ENCODE data around the gene CREB1.
"Not testable (repeated sequence)": the region's sequence is repeated elsewhere in the genome, so short reads cannot be mapped to it uniquely, and the experiment has no call there.

Gene CREB1

DNA sequence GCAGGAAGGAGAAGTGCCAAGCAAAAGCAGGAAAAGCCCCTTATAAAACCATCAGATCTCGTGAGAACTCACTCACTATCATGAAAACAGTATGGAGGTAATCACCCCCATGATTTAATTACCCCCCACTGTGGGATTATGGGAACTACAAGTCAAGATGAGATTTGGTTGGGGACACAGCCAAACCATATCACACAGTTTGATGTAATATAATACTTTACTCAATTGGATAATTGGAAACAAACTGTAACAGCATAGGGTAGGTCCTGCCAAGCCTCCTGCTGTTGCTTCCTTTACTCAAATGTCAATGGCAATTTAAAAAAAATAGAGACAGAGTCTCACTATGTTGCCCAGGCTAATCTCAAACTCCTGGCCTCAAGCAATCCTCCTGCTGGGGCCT lies 110.9 kb downstream of the CREB1 start:
- TF ChIP-seq, protein P1, sequence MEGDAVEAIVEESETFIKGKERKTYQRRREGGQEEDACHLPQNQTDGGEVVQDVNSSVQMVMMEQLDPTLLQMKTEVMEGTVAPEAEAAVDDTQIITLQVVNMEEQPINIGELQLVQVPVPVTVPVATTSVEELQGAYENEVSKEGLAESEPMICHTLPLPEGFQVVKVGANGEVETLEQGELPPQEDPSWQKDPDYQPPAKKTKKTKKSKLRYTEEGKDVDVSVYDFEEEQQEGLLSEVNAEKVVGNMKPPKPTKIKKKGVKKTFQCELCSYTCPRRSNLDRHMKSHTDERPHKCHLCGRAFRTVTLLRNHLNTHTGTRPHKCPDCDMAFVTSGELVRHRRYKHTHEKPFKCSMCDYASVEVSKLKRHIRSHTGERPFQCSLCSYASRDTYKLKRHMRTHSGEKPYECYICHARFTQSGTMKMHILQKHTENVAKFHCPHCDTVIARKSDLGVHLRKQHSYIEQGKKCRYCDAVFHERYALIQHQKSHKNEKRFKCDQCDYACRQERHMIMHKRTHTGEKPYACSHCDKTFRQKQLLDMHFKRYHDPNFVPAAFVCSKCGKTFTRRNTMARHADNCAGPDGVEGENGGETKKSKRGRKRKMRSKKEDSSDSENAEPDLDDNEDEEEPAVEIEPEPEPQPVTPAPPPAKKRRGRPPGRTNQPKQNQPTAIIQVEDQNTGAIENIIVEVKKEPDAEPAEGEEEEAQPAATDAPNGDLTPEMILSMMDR (IDR thresholded peaks at IDR 0.05; ENCODE audit: unreplicated experiment in 3 of 3) = no peak
- Mint-ChIP-seq H3K4me1 (no peaks in the 10 kb centered on the region), H3K36me3 (ENCODE audit: low read depth) (no peaks in the 10 kb centered on the region), H3K27me3 (ENCODE audit: low read depth) (no peaks in the 10 kb centered on the region), H3K27ac (no peak overlapping the region), H3K9me3 (peaks cover 8% of the 10 kb centered on the region), H3K4me3 (no peak overlapping the region)

DNA sequence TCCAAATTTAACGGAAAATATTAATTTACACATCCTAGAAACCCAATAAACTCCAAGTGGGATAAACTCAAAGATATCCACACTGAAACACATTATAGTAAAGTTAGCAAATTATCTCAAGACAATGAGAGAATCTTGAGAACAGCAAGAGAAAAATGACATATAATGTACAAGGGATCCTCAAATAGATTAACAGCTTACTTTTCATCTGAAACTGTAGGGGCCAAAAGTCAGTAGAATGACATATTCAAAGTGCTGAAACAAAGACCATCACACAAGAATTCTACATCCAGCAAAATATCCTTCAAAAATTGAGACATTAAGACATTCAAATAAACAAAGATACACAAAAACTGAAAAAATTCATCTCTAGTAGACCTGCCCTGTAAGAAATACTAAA lies 114.1 kb downstream of the CREB1 start:
- Mint-ChIP-seq H3K27me3 (ENCODE audit: low read depth) (no peaks in the 10 kb centered on the region), H3K27ac (no peak overlapping the region), H3K9me3 (peaks cover 8% of the 10 kb centered on the region), H3K4me3 (no peak overlapping the region), H3K4me1 (no peaks in the 10 kb centered on the region), H3K36me3 (ENCODE audit: low read depth) (no peaks in the 10 kb centered on the region)
- TF ChIP-seq, protein P1 (IDR thresholded peaks at IDR 0.05; ENCODE audit: unreplicated experiment in 3 of 3) = no peak

DNA sequence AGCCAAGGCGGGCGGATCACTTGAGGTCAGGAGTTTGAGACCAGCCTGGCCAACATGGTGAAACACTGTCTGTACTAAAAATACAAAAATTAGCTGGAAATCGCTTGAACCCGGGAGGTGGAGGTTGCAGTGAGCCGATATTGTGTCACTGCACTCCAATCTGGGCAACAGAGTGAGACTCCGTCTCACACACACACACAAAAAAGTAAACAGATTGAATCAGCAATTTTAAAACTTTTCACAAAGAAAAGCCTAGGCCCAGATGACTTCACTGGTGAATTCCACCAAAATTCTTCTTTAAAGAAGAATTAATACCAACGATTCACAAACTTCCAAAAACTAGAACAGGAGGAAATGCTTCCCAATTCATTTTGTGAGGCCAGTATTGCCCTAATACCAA lies 116.8 kb downstream of the CREB1 start:
- not testable (repeated sequence) for H3K27me3 Mint-ChIP-seq (ENCODE audit: low read depth); H3K36me3 Mint-ChIP-seq (ENCODE audit: low read depth); H3K27ac Mint-ChIP-seq; H3K4me3 Mint-ChIP-seq; H3K9me3 Mint-ChIP-seq; H3K4me1 Mint-ChIP-seq
